K562 (cell line): ENCODE measurements around the gene LOXHD1.

Experiments used
- E2F3 ChIP-seq: fragments of 250-450 bp; sonication (Bioruptor Pico); IDR thresholded peaks from 2 replicates; pipeline ENCODE4 v1.4.0; 2020; ENCODE audit warnings: mild to moderate bottlenecking
- SP2 ChIP-seq: IDR thresholded peaks from 2 replicates; pipeline ENCODE4 v1.6.1; 2011; ENCODE audit warnings: mild to moderate bottlenecking, low read depth, low read length, moderate library complexity; ENCODE audit not compliant: poor library complexity, severe bottlenecking; ENCODE audit errors: extremely low read depth

GRCh38 chr18:46462523-46462922 is 194.5 kb downstream of the LOXHD1 start:
- TF ChIP-seq SP2 (no peak), E2F3 (CRISPR knock-in tag) (no peak)
